ENCODE results near the gene CADM1. TPM values are rescaled to one million over a fixed set of nuclear protein-coding genes. Genes with fewer than 3 reads are reported as not detected.

Gene CADM1
- total and polyA plus RNA-seq, 4 donors = 31.7 to 243 (median 77.9) TPM

GRCh38 chr11:115183136-115183535 is 321.1 kb downstream of the CADM1 start:
- ATAC-seq (ENCODE audit: insufficient read depth, low FRiP score) = no peak
- Histone ChIP-seq H3K27me3 (ENCODE audit: control insufficient read depth in 3 of 3, insufficient read depth in 3 of 3, low read length in 2 of 3) (no peaks in the 10 kb centered on the region), H3K9ac (ENCODE audit: insufficient read depth in 1 of 2, low read length in 2 of 2) (no peak overlapping the region), H3K4me1 (ENCODE audit: control insufficient read depth in 5 of 5, insufficient read depth in 5 of 5, low read length in 5 of 5) (peaks cover 0 to 8% (median 3%) of the 10 kb centered on the region in 5 donors), H3K27ac (ENCODE audit: low read depth in 1 of 2, low read length in 1 of 2) (no peak overlapping the region), H3K4me3 (no peak overlapping the region), H3K9me3 (ENCODE audit: control insufficient read depth in 4 of 4, insufficient read depth in 3 of 4, low read length in 3 of 4) (no peaks in the 10 kb centered on the region), H3K36me3 (ENCODE audit: control insufficient read depth in 4 of 4, insufficient read depth in 4 of 4, low read length in 4 of 4) (no peaks in the 10 kb centered on the region)
- no peak for DNase-seq
- WGBS, 2 donors = 87 to 92% methylated on average over 4 of the region's 4 CpGs
- TF ChIP-seq, protein P1, sequence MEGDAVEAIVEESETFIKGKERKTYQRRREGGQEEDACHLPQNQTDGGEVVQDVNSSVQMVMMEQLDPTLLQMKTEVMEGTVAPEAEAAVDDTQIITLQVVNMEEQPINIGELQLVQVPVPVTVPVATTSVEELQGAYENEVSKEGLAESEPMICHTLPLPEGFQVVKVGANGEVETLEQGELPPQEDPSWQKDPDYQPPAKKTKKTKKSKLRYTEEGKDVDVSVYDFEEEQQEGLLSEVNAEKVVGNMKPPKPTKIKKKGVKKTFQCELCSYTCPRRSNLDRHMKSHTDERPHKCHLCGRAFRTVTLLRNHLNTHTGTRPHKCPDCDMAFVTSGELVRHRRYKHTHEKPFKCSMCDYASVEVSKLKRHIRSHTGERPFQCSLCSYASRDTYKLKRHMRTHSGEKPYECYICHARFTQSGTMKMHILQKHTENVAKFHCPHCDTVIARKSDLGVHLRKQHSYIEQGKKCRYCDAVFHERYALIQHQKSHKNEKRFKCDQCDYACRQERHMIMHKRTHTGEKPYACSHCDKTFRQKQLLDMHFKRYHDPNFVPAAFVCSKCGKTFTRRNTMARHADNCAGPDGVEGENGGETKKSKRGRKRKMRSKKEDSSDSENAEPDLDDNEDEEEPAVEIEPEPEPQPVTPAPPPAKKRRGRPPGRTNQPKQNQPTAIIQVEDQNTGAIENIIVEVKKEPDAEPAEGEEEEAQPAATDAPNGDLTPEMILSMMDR (IDR thresholded peaks at IDR 0.05; ENCODE audit: control extremely low read depth, extremely low read depth) = no peak

DNA sequence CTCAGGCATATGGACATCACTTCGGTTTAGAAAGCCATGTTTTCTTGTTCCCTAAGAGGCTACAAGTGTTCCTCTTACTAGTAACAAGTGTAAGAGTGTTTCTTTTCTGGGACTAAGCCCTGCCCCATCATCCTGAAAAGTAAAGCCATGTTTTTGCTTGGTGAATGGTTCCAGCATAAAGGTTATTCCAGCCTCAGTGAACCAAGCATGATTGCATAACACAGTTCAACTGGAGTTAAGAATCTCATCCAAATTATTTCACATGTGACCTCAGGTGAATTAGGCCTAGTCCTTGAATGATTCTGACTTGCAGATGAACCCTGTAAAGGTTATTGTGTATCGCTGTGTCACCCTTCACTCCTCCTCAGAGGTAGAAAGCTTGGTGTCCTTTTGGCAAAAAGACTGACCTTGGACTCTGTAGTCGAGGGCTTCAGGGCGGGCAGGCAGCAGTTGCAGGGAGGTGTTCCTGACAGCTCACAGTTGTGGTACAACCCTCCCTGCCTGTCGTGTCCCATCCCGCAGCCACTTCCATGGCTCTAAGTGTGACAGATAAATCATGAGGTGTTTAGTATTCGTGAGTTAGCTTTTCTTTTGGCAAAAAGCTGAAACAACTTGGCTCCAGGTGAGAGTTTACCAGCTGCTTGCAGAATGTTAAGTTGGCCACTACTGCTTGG is 321.8 kb downstream of the CADM1 start:
- no peak for ATAC-seq (ENCODE audit: insufficient read depth, low FRiP score)
- H3K36me3 ChIP-seq (ENCODE audit: control insufficient read depth in 4 of 4, insufficient read depth in 4 of 4, low read length in 4 of 4) = no peaks in the 10 kb centered on the region
- H3K27me3 ChIP-seq (ENCODE audit: control insufficient read depth in 3 of 3, insufficient read depth in 3 of 3, low read length in 2 of 3) = no peaks in the 10 kb centered on the region
- no peak overlapping the region for H3K27ac ChIP-seq (ENCODE audit: low read depth in 1 of 2, low read length in 1 of 2)
- WGBS, 2 donors = 65 to 75% methylated on average over 7 of the region's 7 CpGs
- no peak overlapping the region for H3K4me3 ChIP-seq
- TF ChIP-seq, protein P1 (IDR thresholded peaks at IDR 0.05; ENCODE audit: control extremely low read depth, extremely low read depth) = no peak
- peaks cover 0 to 10% (median 3%) of the 10 kb centered on the region in 5 donors for H3K4me1 ChIP-seq (ENCODE audit: control insufficient read depth in 5 of 5, insufficient read depth in 5 of 5, low read length in 5 of 5)
- H3K9me3 ChIP-seq (ENCODE audit: control insufficient read depth in 4 of 4, insufficient read depth in 3 of 4, low read length in 3 of 4) = no peaks in the 10 kb centered on the region
- peak in 1 of 3 donors; percentile 65 for DNase-seq
- H3K9ac ChIP-seq (ENCODE audit: insufficient read depth in 1 of 2, low read length in 2 of 2) = no peak overlapping the region

DNA sequence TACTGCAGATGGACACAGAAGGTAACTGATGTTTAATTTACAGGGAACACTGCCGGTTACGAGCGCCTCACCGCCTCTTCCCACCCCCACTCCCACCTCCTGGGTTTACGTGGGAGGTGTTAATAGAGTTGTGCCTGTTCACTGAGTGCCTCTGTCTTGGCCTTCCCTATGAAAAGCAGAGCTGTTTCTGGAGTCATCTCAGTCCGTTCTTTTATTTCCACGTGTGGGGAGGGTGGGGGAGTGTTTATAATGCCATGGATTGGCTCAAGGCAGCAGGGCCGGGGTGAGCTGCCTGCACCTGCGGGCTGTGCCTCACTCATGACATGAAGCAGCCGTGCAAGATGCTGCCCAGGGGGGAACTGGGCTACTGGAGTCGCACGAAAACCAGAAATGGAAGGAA is 322.7 kb downstream of the CADM1 start:
- Histone ChIP-seq H3K9ac (ENCODE audit: insufficient read depth in 1 of 2, low read length in 2 of 2) (no peak overlapping the region), H3K9me3 (ENCODE audit: control insufficient read depth in 4 of 4, insufficient read depth in 3 of 4, low read length in 3 of 4) (no peaks in the 10 kb centered on the region), H3K4me3 (no peak overlapping the region), H3K27me3 (ENCODE audit: control insufficient read depth in 3 of 3, insufficient read depth in 3 of 3, low read length in 2 of 3) (no peaks in the 10 kb centered on the region), H3K27ac (ENCODE audit: low read depth in 1 of 2, low read length in 1 of 2) (no peak overlapping the region), H3K4me1 (ENCODE audit: control insufficient read depth in 5 of 5, insufficient read depth in 5 of 5, low read length in 5 of 5) (peaks cover 0 to 14% (median 3%) of the 10 kb centered on the region in 5 donors), H3K36me3 (ENCODE audit: control insufficient read depth in 4 of 4, insufficient read depth in 4 of 4, low read length in 4 of 4) (no peaks in the 10 kb centered on the region)
- DNase-seq (no peak), ATAC-seq (ENCODE audit: insufficient read depth, low FRiP score) (no peak)
- TF ChIP-seq, protein P1 (IDR thresholded peaks at IDR 0.05; ENCODE audit: control extremely low read depth, extremely low read depth) = no peak
- WGBS, 2 donors = 74 to 85% methylated on average over 12 of the region's 12 CpGs

GRCh38 chr11:115180272-115180671 is 323.9 kb downstream of the CADM1 start:
- Histone ChIP-seq H3K4me1 (ENCODE audit: control insufficient read depth in 5 of 5, insufficient read depth in 5 of 5, low read length in 5 of 5) (peaks cover 0 to 14% (median 3%) of the 10 kb centered on the region in 5 donors), H3K9me3 (ENCODE audit: control insufficient read depth in 4 of 4, insufficient read depth in 3 of 4, low read length in 3 of 4) (no peaks in the 10 kb centered on the region), H3K36me3 (ENCODE audit: control insufficient read depth in 4 of 4, insufficient read depth in 4 of 4, low read length in 4 of 4) (no peaks in the 10 kb centered on the region), H3K27ac (ENCODE audit: low read depth in 1 of 2, low read length in 1 of 2) (no peak overlapping the region), H3K4me3 (no peak overlapping the region), H3K9ac (ENCODE audit: insufficient read depth in 1 of 2, low read length in 2 of 2) (no peak overlapping the region), H3K27me3 (ENCODE audit: control insufficient read depth in 3 of 3, insufficient read depth in 3 of 3, low read length in 2 of 3) (no peaks in the 10 kb centered on the region)
- TF ChIP-seq, protein P1 (IDR thresholded peaks at IDR 0.05; ENCODE audit: control extremely low read depth, extremely low read depth) = no peak
- DNase-seq = no peak
- 83 to 85% methylated on average over 7 of the region's 7 CpGs for WGBS, 2 donors
- no peak for ATAC-seq (ENCODE audit: insufficient read depth, low FRiP score)
